Osteoblast (primary cell): ENCODE data around the gene ASTN2. TPM values are rescaled to one million over a fixed set of nuclear protein-coding genes. Genes with fewer than 3 reads are reported as not detected.

Experiments
- DNase-seq: peaks from one replicate; pipeline ENCODE4 v3.0.0; 2011; ENCODE audit warnings: low spot score, mixed read lengths; ENCODE audit not compliant: insufficient read length; ENCODE audit errors: missing footprints
- H2AFZ ChIP-seq: 2 replicates; pipeline ENCODE4 v1.6.0; 2011; ENCODE audit warnings: mild to moderate bottlenecking, low read length
- H3K27ac ChIP-seq: 2 replicates; pipeline ENCODE4 v1.5.1; 2011; ENCODE audit warnings: mild to moderate bottlenecking, low read depth, low read length, moderate library complexity
- H3K27me3 ChIP-seq: 2 replicates; pipeline ENCODE4 v1.6.0; 2012; ENCODE audit warnings: mild to moderate bottlenecking, control low read depth, inconsistent platforms, low read length, moderate library complexity; ENCODE audit not compliant: insufficient read depth
- H3K36me3 ChIP-seq: 2 replicates; pipeline ENCODE4 v1.5.1; 2011; ENCODE audit warnings: mild to moderate bottlenecking, low read length, control low read depth, moderate library complexity; ENCODE audit not compliant: insufficient read depth
- H3K4me1 ChIP-seq: 2 replicates; pipeline ENCODE4 v1.5.1; 2011; ENCODE audit warnings: mild to moderate bottlenecking, low read length, control low read depth, moderate library complexity; ENCODE audit not compliant: insufficient read depth
- H3K4me2 ChIP-seq: 2 replicates; pipeline ENCODE4 v1.6.0; 2011; ENCODE audit warnings: mild to moderate bottlenecking, low read length; ENCODE audit not compliant: insufficient read depth
- H3K4me3 ChIP-seq: fragments of 200-600 bp; sonication (generic); 3 replicates; pipeline ENCODE4 v1.5.1; 2012; ENCODE audit warnings: mild to moderate bottlenecking, low read length, inconsistent platforms; ENCODE audit not compliant: insufficient read depth
- H3K79me2 ChIP-seq: 2 replicates; pipeline ENCODE4 v1.6.0; 2012; ENCODE audit warnings: mild to moderate bottlenecking, low read length, control low read depth, inconsistent platforms; ENCODE audit not compliant: insufficient read depth
- H3K9me3 ChIP-seq: 2 replicates; pipeline ENCODE4 v1.5.1; 2011; ENCODE audit warnings: low read depth, low read length, control low read depth
- H4K20me1 ChIP-seq: 2 replicates; pipeline ENCODE4 v1.6.0; 2012; ENCODE audit warnings: mild to moderate bottlenecking, low read length, control low read depth; ENCODE audit not compliant: insufficient read depth
- CTCF ChIP-seq: IDR thresholded peaks from 2 replicates; pipeline ENCODE4 v1.5.1; 2011; ENCODE audit warnings: mild to moderate bottlenecking, low read depth, low read length, moderate library complexity; ENCODE audit errors: extremely low read depth
- total RNA-seq: library from RNA; depleted of rRNA; stranded (reverse); fragments of >200 nt; gene quantifications from 2 replicates; pipeline ENCODE4 v1.2.3, GENCODE V29; 2012

Gene ASTN2
- total RNA-seq, 1 donor: 4.7 TPM

- no peak overlapping the region for H3K27ac ChIP-seq
- TF ChIP-seq CTCF: no peak
- no peaks in the 10 kb centered on the region for H3K36me3 ChIP-seq
- H3K27me3 ChIP-seq: no peaks in the 10 kb centered on the region
- no peak overlapping the region for H3K4me3 ChIP-seq
- no peaks in the 10 kb centered on the region for H4K20me1 ChIP-seq
- H3K4me1 ChIP-seq: no peaks in the 10 kb centered on the region
- no peak overlapping the region for H2AFZ ChIP-seq
- H3K79me2 ChIP-seq: no peaks in the 10 kb centered on the region
- DNase-seq: no peak
- H3K9me3 ChIP-seq: no peaks in the 10 kb centered on the region
- H3K4me2 ChIP-seq: no peak overlapping the region
Observed at GRCh38 chr9:116939614-116940013, 475.2 kb downstream of the ASTN2 start.

GRCh38 chr9:116939161-116939560, 475.7 kb downstream of the ASTN2 start:
- no peaks in the 10 kb centered on the region for H3K79me2 ChIP-seq
- H3K4me1 ChIP-seq: no peaks in the 10 kb centered on the region
- DNase-seq: no peak
- H3K4me3 ChIP-seq: no peak overlapping the region
- H3K9me3 ChIP-seq: no peaks in the 10 kb centered on the region
- H3K27ac ChIP-seq: no peak overlapping the region
- H2AFZ ChIP-seq: no peak overlapping the region
- H3K4me2 ChIP-seq: no peak overlapping the region
- no peaks in the 10 kb centered on the region for H3K27me3 ChIP-seq
- TF ChIP-seq CTCF: no peak
- H4K20me1 ChIP-seq: no peaks in the 10 kb centered on the region
- H3K36me3 ChIP-seq: no peaks in the 10 kb centered on the region

- H3K27me3 ChIP-seq: no peaks in the 10 kb centered on the region
- DNase-seq: no peak
- no peak overlapping the region for H2AFZ ChIP-seq
- no peak overlapping the region for H3K27ac ChIP-seq
- no peak overlapping the region for H3K4me3 ChIP-seq
- H3K4me2 ChIP-seq: no peak overlapping the region
- H3K9me3 ChIP-seq: no peaks in the 10 kb centered on the region
- no peak for TF ChIP-seq CTCF
- H3K79me2 ChIP-seq: no peaks in the 10 kb centered on the region
- H3K36me3 ChIP-seq: no peaks in the 10 kb centered on the region
- H4K20me1 ChIP-seq: no peaks in the 10 kb centered on the region
- no peaks in the 10 kb centered on the region for H3K4me1 ChIP-seq
Observed at GRCh38 chr9:116937361-116937760, 477.5 kb downstream of the ASTN2 start.

- Histone ChIP-seq H3K27me3 (no peaks in the 10 kb centered on the region), H3K36me3 (no peaks in the 10 kb centered on the region), H4K20me1 (no peaks in the 10 kb centered on the region), H3K4me1 (no peaks in the 10 kb centered on the region), H3K4me2 (no peak overlapping the region), H3K27ac (no peak overlapping the region), H3K4me3 (no peak overlapping the region), H2AFZ (no peak overlapping the region), H3K9me3 (no peaks in the 10 kb centered on the region), H3K79me2 (no peaks in the 10 kb centered on the region)
- no peak for DNase-seq
- no peak for TF ChIP-seq CTCF
Observed at GRCh38 chr9:116935149-116935897, 479.5 kb downstream of the ASTN2 start.
